Hepatocyte (in vitro differentiated cells): ENCODE data around the gene SLC23A3.

Experiments used
- CTCF ChIP-seq: fragments of 200-600 bp; sonication (generic); IDR thresholded peaks from 2 replicates; pipeline ENCODE4 v1.5.1; 2016; ENCODE audit warnings: antibody characterized with exemption, mild to moderate bottlenecking; ENCODE audit not compliant: poor library complexity
- EZH2 ChIP-seq: fragments of 200-600 bp; sonication (generic); IDR thresholded peaks from 2 replicates; pipeline ENCODE4 v1.6.1; 2016; ENCODE audit warnings: antibody characterized with exemption, mild to moderate bottlenecking, borderline replicate concordance

GRCh38 chr2:219209236-219210195, 39.7 kb upstream of the SLC23A3 start:
- TF ChIP-seq CTCF (no peak), EZH2 (no peak)
